HepG2 (cell line): ENCODE measurements around the gene ANO10. TPM values are rescaled to one million over a fixed set of nuclear protein-coding genes. Genes with fewer than 3 reads are reported as not detected.
A peak's percentile ranks its signal among the peaks of the same experiment; 100 is the strongest.

Source experiments
- ARNT ChIP-seq: fragments of 450-650 bp; IDR thresholded peaks from 2 replicates; pipeline ENCODE4 v1.6.1; 2017
- CENPBD1 ChIP-seq: sonication (generic); formaldehyde crosslinking; IDR thresholded peaks from 2 replicates; pipeline ENCODE4 v1.8.0; 2022; ENCODE audit warnings: missing genetic modification reagents, low read depth, mild to moderate bottlenecking, borderline replicate concordance
- CREB1 ChIP-seq, 2 experiments: fragments of 450-650 bp in 1 of 2; IDR thresholded peaks; 2 replicates each; pipeline ENCODE4 v1.6.1; 2016 to 2017; ENCODE audit warnings: control low read depth in 1 of 2, mild to moderate bottlenecking in 1 of 2, missing compliant biosample characterization in 1 of 2, missing genetic modification characterization in 1 of 2
- FLYWCH1 ChIP-seq: sonication (generic); formaldehyde crosslinking; IDR thresholded peaks from 2 replicates; pipeline ENCODE4 v1.8.1; 2023; ENCODE audit warnings: mild to moderate bottlenecking, missing genetic modification reagents
- FOXK2 ChIP-seq: fragments of 450-650 bp; IDR thresholded peaks from 2 replicates; pipeline ENCODE4 v1.6.1; 2016
- GABPB1 ChIP-seq: IDR thresholded peaks from 2 replicates; pipeline ENCODE4 v1.6.1; 2016; ENCODE audit warnings: mild to moderate bottlenecking, missing genetic modification reagents, moderate library complexity, missing compliant biosample characterization
- GLI4 ChIP-seq: sonication (generic); formaldehyde crosslinking; IDR thresholded peaks from 2 replicates; pipeline ENCODE4 v1.5.1; 2020; ENCODE audit warnings: missing genetic modification reagents, mild to moderate bottlenecking, moderate library complexity, borderline replicate concordance
- GMEB2 ChIP-seq: IDR thresholded peaks from 2 replicates; pipeline ENCODE4 v1.6.1; 2016; ENCODE audit warnings: missing biosample characterization, missing genetic modification reagents, low read depth
- KDM3A ChIP-seq: IDR thresholded peaks from 2 replicates; pipeline ENCODE4 v1.6.1; 2018; ENCODE audit warnings: low read depth, missing compliant biosample characterization
- MAFK ChIP-seq, 2 experiments: IDR thresholded peaks in 1 of 2; conservative IDR thresholded peaks in 1 of 2; 2 replicates each; pipeline ENCODE4 v1.6.1; 2011; ENCODE audit warnings: improper control_type of control experiment in 2 of 2, low read length in 2 of 2
- MBD4 ChIP-seq: IDR thresholded peaks from 2 replicates; pipeline ENCODE4 v1.6.1; 2012; ENCODE audit warnings: low read length, inconsistent platforms, borderline replicate concordance
- NFKB2 ChIP-seq: sonication (generic); formaldehyde crosslinking; IDR thresholded peaks from 2 replicates; pipeline ENCODE4 v1.4.0; 2020; ENCODE audit warnings: missing genetic modification reagents, borderline replicate concordance
- PHF8 ChIP-seq: sonication (generic); formaldehyde crosslinking; IDR thresholded peaks from 2 replicates; pipeline ENCODE4 v1.5.0; 2020; ENCODE audit warnings: missing genetic modification reagents
- TFAP4 ChIP-seq: sonication (generic); IDR thresholded peaks from 2 replicates; pipeline ENCODE4 v1.6.1; 2016; ENCODE audit warnings: low read depth, borderline replicate concordance
- ZFP36L1 ChIP-seq: sonication (generic); formaldehyde crosslinking; IDR thresholded peaks from 2 replicates; pipeline ENCODE4 v1.8.0; 2022; ENCODE audit warnings: mild to moderate bottlenecking, missing genetic modification reagents, moderate library complexity
- ZFP82 ChIP-seq: sonication (generic); formaldehyde crosslinking; IDR thresholded peaks from 2 replicates; pipeline ENCODE4 v1.5.1; 2020; ENCODE audit warnings: mild to moderate bottlenecking, missing genetic modification reagents, borderline replicate concordance
- ZNF12 ChIP-seq: sonication (generic); formaldehyde crosslinking; IDR thresholded peaks from 2 replicates; pipeline ENCODE4 v1.5.0; 2020; ENCODE audit warnings: missing genetic modification reagents
- ZNF264 ChIP-seq: sonication (generic); formaldehyde crosslinking; IDR thresholded peaks from 2 replicates; pipeline ENCODE4 v1.4.0; 2020; ENCODE audit warnings: missing genetic modification reagents
- ZNF468 ChIP-seq: sonication (generic); formaldehyde crosslinking; IDR thresholded peaks from 2 replicates; pipeline ENCODE4 v1.8.0; 2022; ENCODE audit warnings: mild to moderate bottlenecking, moderate library complexity, missing genetic modification reagents
- ZNF512B ChIP-seq: sonication (generic); formaldehyde crosslinking; IDR thresholded peaks from 2 replicates; pipeline ENCODE4 v1.5.1; 2020; ENCODE audit warnings: missing genetic modification reagents, mild to moderate bottlenecking, borderline replicate concordance
- ZNF720 ChIP-seq: sonication (generic); formaldehyde crosslinking; IDR thresholded peaks from 2 replicates; pipeline ENCODE4 v1.4.0; 2020; ENCODE audit warnings: missing genetic modification reagents
- ZSCAN12 ChIP-seq: sonication (generic); formaldehyde crosslinking; IDR thresholded peaks from 2 replicates; pipeline ENCODE4 v1.9.0; 2021; ENCODE audit warnings: mild to moderate bottlenecking, missing genetic modification reagents
- polyA plus RNA-seq, 8 experiments: library from polyadenylated mRNA; depleted of rRNA in 3 of 8; stranded (reverse) in 7 of 8; unstranded in 1 of 8; fragments of >200 nt; fragmentation: Illumina TruSeq in 4 of 8; extraction: Trizol in 4 of 8; gene quantifications; 2 replicates each; pipeline versions ENCODE4 v1.2.1 to v1.2.3, GENCODE V29; 2011 to 2016; ENCODE audit warnings: low read depth in 4 of 8, missing spikeins in 1 of 8, mixed read lengths in 1 of 8; ENCODE audit not compliant: insufficient read depth in 1 of 8
- total RNA-seq, 5 experiments: library from RNA; depleted of rRNA; stranded (reverse); fragments of >200 nt; fragmentation: Illumina TruSeq; extraction: Trizol; gene quantifications; 2 replicates each; pipeline ENCODE4 v1.2.3, GENCODE V29; 2016; ENCODE audit warnings: low read depth in 1 of 5

Gene ANO10
- total and polyA plus RNA-seq, 2 of the 13 experiments (the other 11 are each of a cell fraction or from before 2014, with no cell fraction given): 10.4 to 13.1 TPM

- TF ChIP-seq TFAP4 (peak; percentile 29; the same call in 1 of the 2 replicates), GLI4 (CRISPR knock-in tag) (no peak), ZNF512B (no peak), ZNF12 (CRISPR knock-in tag) (no peak), MAFK (conservative IDR thresholded peaks at IDR 0.05 in 1 of 2, IDR thresholded peaks at IDR 0.05 in 1 of 2; ENCODE audit: low read length in 2 of 2) (no peak), PHF8 (CRISPR knock-in tag) (peak; percentile 78), ZNF468 (CRISPR knock-in tag) (no peak), ZNF720 (CRISPR knock-in tag) (no peak), GABPB1 (CRISPR knock-in tag) (peak; percentile 60; the same call in 1 of the 2 replicates), ZFP82 (0 out of 2 replicates have a peak, but pooled peaks have one; percentile 55), FLYWCH1 (CRISPR knock-in tag) (no peak), CENPBD1 (CRISPR knock-in tag) (no peak), ZSCAN12 (no peak), KDM3A (CRISPR knock-in tag) (no peak), ZNF264 (no peak), NFKB2 (CRISPR knock-in tag) (peak; percentile 25; the same call in 1 of the 2 replicates), CREB1 (IDR thresholded peaks at IDR 0.05) (no peak), CREB1 (CRISPR knock-in tag; IDR thresholded peaks at IDR 0.05) (no peak), ZFP36L1 (CRISPR knock-in tag) (no peak; the same call in 1 of the 2 replicates), MBD4 (no peak), ARNT (no peak), FOXK2 (no peak), GMEB2 (CRISPR knock-in tag) (no peak)
Measured at GRCh38 chr3:43621656-43622432, at the start of gene ANO10 (continued).
